H9 (cell line): ENCODE data around the gene SMIM1. TPM values are rescaled to one million over a fixed set of nuclear protein-coding genes. Genes with fewer than 3 reads are reported as not detected.

Source experiments
- DNase-seq: peaks from one replicate; pipeline ENCODE4 v3.0.0-alpha.2; 2017
- H2AFZ ChIP-seq: one replicate; pipeline ENCODE4 v1.6.1; 2013; ENCODE audit warnings: mild to moderate bottlenecking, low read length, control low read depth, moderate library complexity
- H2AK5ac ChIP-seq: 2 replicates; pipeline ENCODE4 v1.6.1; 2013; ENCODE audit warnings: low read length, control low read depth, mixed read lengths; ENCODE audit not compliant: insufficient read length
- H2BK120ac ChIP-seq: one replicate; pipeline ENCODE4 v1.6.1; 2013; ENCODE audit warnings: low read depth, mild to moderate bottlenecking, low read length, control low read depth, inconsistent platforms; ENCODE audit not compliant: poor library complexity, severe bottlenecking
- H2BK12ac ChIP-seq: 2 replicates; pipeline ENCODE4 v1.6.1; 2013; ENCODE audit warnings: low read length, control low read depth, mixed read lengths, low read depth; ENCODE audit not compliant: insufficient read length
- H2BK15ac ChIP-seq: 2 replicates; pipeline ENCODE4 v1.6.1; 2013; ENCODE audit warnings: low read depth, low read length, control low read depth
- H2BK20ac ChIP-seq: one replicate; pipeline ENCODE4 v1.6.1; 2013; ENCODE audit warnings: low read depth, mild to moderate bottlenecking, low read length, control low read depth, inconsistent platforms; ENCODE audit not compliant: poor library complexity, severe bottlenecking
- H2BK5ac ChIP-seq: 2 replicates; pipeline ENCODE4 v1.6.1; 2013; ENCODE audit warnings: low read length, control low read depth, mixed read lengths; ENCODE audit not compliant: insufficient read length
- H3K14ac ChIP-seq: 2 replicates; pipeline ENCODE4 v1.6.1; 2013; ENCODE audit warnings: low read length, control low read depth; ENCODE audit not compliant: insufficient read depth
- H3K18ac ChIP-seq: 2 replicates; pipeline ENCODE4 v1.6.1; 2013; ENCODE audit warnings: low read depth, mild to moderate bottlenecking, mixed read lengths, low read length, control low read depth; ENCODE audit not compliant: insufficient read length
- H3K23ac ChIP-seq: 2 replicates; pipeline ENCODE4 v1.6.1; 2013; ENCODE audit warnings: low read length, control low read depth, mixed read lengths, low read depth; ENCODE audit not compliant: insufficient read length
- H3K23me2 ChIP-seq: 2 replicates; pipeline ENCODE4 v1.6.1; 2013; ENCODE audit warnings: low read depth, mild to moderate bottlenecking, mixed read lengths, low read length, control low read depth; ENCODE audit not compliant: insufficient read length, poor library complexity, severe bottlenecking
- H3K27ac ChIP-seq: 2 replicates; pipeline ENCODE4 v1.5.1; 2013; ENCODE audit warnings: low read length, control low read depth, mixed read lengths, low read depth; ENCODE audit not compliant: insufficient read length
- H3K27me3 ChIP-seq: 2 replicates; pipeline ENCODE4 v1.6.1; 2013; ENCODE audit warnings: low read length, control low read depth, inconsistent platforms; ENCODE audit not compliant: insufficient read depth
- H3K4ac ChIP-seq: 2 replicates; pipeline ENCODE4 v1.6.1; 2013; ENCODE audit warnings: low read depth, mild to moderate bottlenecking, control low read depth, inconsistent platforms, low read length, moderate library complexity
- H3K4me1 ChIP-seq: 2 replicates; pipeline ENCODE4 v1.6.1; 2013; ENCODE audit warnings: low read length, control low read depth, inconsistent platforms; ENCODE audit not compliant: insufficient read depth
- H3K4me2 ChIP-seq: 2 replicates; pipeline ENCODE4 v1.6.1; 2013; ENCODE audit warnings: low read length, control low read depth, mixed read lengths; ENCODE audit not compliant: insufficient read length, insufficient read depth
- H3K56ac ChIP-seq: 2 replicates; pipeline ENCODE4 v1.6.1; 2013; ENCODE audit warnings: low read depth, mild to moderate bottlenecking, mixed read lengths, low read length, control low read depth; ENCODE audit not compliant: insufficient read length
- H3K79me1 ChIP-seq: 2 replicates; pipeline ENCODE4 v1.6.1; 2013; ENCODE audit warnings: low read depth, mild to moderate bottlenecking, moderate library complexity, low read length, control low read depth, inconsistent platforms; ENCODE audit not compliant: insufficient read depth, poor library complexity, severe bottlenecking
- H3K79me2 ChIP-seq: 2 replicates; pipeline ENCODE4 v1.6.1; 2013; ENCODE audit warnings: low read length, control low read depth, inconsistent platforms; ENCODE audit not compliant: insufficient read depth
- H3K9ac ChIP-seq: 2 replicates; pipeline ENCODE4 v1.6.1; 2013; ENCODE audit warnings: low read length, control low read depth, mixed read lengths; ENCODE audit not compliant: insufficient read length; ENCODE audit errors: extremely low read depth
- H3K9me3 ChIP-seq: one replicate; pipeline ENCODE4 v1.6.1; 2013; ENCODE audit warnings: low read depth, low read length, inconsistent platforms; ENCODE audit not compliant: control insufficient read depth
- H3T11ph ChIP-seq: one replicate; pipeline ENCODE4 v1.6.1; 2013; ENCODE audit warnings: mild to moderate bottlenecking, low read length, control low read depth, inconsistent platforms
- H4K20me1 ChIP-seq: one replicate; pipeline ENCODE4 v1.6.1; 2013; ENCODE audit not compliant: control insufficient read depth, insufficient read length, insufficient read depth
- H4K5ac ChIP-seq: 2 replicates; pipeline ENCODE4 v1.6.1; 2013; ENCODE audit warnings: low read depth, mild to moderate bottlenecking, mixed read lengths, low read length, control low read depth; ENCODE audit not compliant: insufficient read length
- H4K8ac ChIP-seq: replicated peaks from 2 replicates; pipeline ENCODE4 v1.6.1; 2013; ENCODE audit warnings: low read length, control low read depth, mixed read lengths, low read depth; ENCODE audit not compliant: insufficient read length
- H4K91ac ChIP-seq: 2 replicates; pipeline ENCODE4 v1.6.1; 2013; ENCODE audit warnings: low read depth, mild to moderate bottlenecking, moderate library complexity, mixed read lengths, low read length, control low read depth; ENCODE audit not compliant: insufficient read length
- H3K27ac Mint-ChIP-seq, 3 experiments: 2 replicates in 2 of 3; 3 replicates in 1 of 3; pipeline ENCODE4 v1.8.0; 2020 to 2021; ENCODE audit warnings: mixed read lengths in 3 of 3, mild to moderate bottlenecking in 1 of 3, moderate library complexity in 1 of 3
- H3K27me3 Mint-ChIP-seq: 2 replicates; pipeline ENCODE4 v1.8.0; 2021; ENCODE audit warnings: low read depth, mild to moderate bottlenecking, moderate library complexity, mixed read lengths
- H3K36me3 Mint-ChIP-seq, 3 experiments: 2 replicates in 2 of 3; 3 replicates in 1 of 3; pipeline ENCODE4 v1.8.0; 2020 to 2021; ENCODE audit warnings: low read depth in 3 of 3, mixed read lengths in 3 of 3; ENCODE audit not compliant: insufficient read depth in 1 of 3
- H3K4me1 Mint-ChIP-seq, 2 experiments: 2 replicates each; pipeline ENCODE4 v1.8.0; 2020; ENCODE audit warnings: mixed read lengths in 2 of 2
- H3K4me3 Mint-ChIP-seq, 2 experiments: 2 replicates in 1 of 2; 3 replicates in 1 of 2; pipeline ENCODE4 v1.8.0; 2020 to 2021; ENCODE audit warnings: mild to moderate bottlenecking in 2 of 2, mixed read lengths in 2 of 2, moderate library complexity in 1 of 2
- H3K9me3 Mint-ChIP-seq, 2 experiments: 2 replicates in 1 of 2; 3 replicates in 1 of 2; pipeline ENCODE4 v1.8.0; 2020; ENCODE audit warnings: mild to moderate bottlenecking in 2 of 2, mixed read lengths in 2 of 2, moderate library complexity in 1 of 2
- WGBS: extraction: QIAGEN DNeasy Blood & Tissue Kit; methylation state at CpG from one replicate; pipeline ENCODE4 v1.1.7; 2013; ENCODE audit warnings: missing lambda C conversion rate, low lambda C conversion rate, mixed read lengths; ENCODE audit not compliant: insufficient read length; ENCODE audit errors: extremely low coverage; 5-methylcytosine and 5-hydroxymethylcytosine counted together
- total RNA-seq: library from RNA; stranded (reverse); gene quantifications from 2 replicates; pipeline ENCODE4 v1.2.1, GENCODE V29; 2021
- TF ChIP-seq, protein P1 (sequence below): fragments of 200-600 bp; sonication (generic); conservative IDR thresholded peaks from 3 replicates; pipeline ENCODE4 v1.8.0; 2021; ENCODE audit warnings: antibody characterized with exemption, mild to moderate bottlenecking

The SMIM1 gene
- total RNA-seq, 1 experiment from 2014 or later: 5.3 TPM

GRCh38 chr1:3796215-3797061, 23.9 kb downstream of the SMIM1 start, which contains the start of gene LRRC47:
Gene LRRC47, minus strand, starts transcription at chr1:3796498. Its CDS starts 22 bp downstream, at chr1:3796476.
- no peak within 1 kb of the TSS for H3K27ac ChIP-seq
- DNase-seq: peak; percentile 90
- H3K23me2 ChIP-seq: peaks cover 6% of the 10 kb centered on the region
- Mint-ChIP-seq H3K36me3 (peaks cover 11 to 14% (median 13%) of the 10 kb centered on the region in 3 experiments), H3K27me3 (peaks cover 11% of the 10 kb centered on the region), H3K4me3 (peak within 1 kb of the TSS; percentile 85 to 91), H3K9me3 (peaks cover 12% of the 10 kb centered on the region in 2 experiments), H3K4me1 (peaks cover 35 to 47% of the 10 kb centered on the region in 2 experiments), H3K27ac (peak within 1 kb of the TSS; percentile 45 to 96 (median 86))
- H3K9me3 ChIP-seq: no peaks in the 10 kb centered on the region
- H4K5ac ChIP-seq: peak within 1 kb of the TSS; percentile 82
- H3K9ac ChIP-seq: peak within 1 kb of the TSS; percentile 86
- H2AFZ ChIP-seq: peak within 1 kb of the TSS; percentile 85
- no peak within 1 kb of the TSS for H2BK5ac ChIP-seq
- H4K20me1 ChIP-seq: no peaks in the 10 kb centered on the region
- H2BK12ac ChIP-seq: no peak within 1 kb of the TSS
- no CpG with 5 or more reads among the region's 60 CpGs for WGBS
- no peak within 1 kb of the TSS for H3T11ph ChIP-seq
- H3K4ac ChIP-seq: no peak within 1 kb of the TSS
- H3K79me2 ChIP-seq: peaks cover 14% of the 10 kb centered on the region; the same call in 1 of the 2 replicates
- H3K79me1 ChIP-seq: no peaks in the 10 kb centered on the region
- TF ChIP-seq, protein P1, sequence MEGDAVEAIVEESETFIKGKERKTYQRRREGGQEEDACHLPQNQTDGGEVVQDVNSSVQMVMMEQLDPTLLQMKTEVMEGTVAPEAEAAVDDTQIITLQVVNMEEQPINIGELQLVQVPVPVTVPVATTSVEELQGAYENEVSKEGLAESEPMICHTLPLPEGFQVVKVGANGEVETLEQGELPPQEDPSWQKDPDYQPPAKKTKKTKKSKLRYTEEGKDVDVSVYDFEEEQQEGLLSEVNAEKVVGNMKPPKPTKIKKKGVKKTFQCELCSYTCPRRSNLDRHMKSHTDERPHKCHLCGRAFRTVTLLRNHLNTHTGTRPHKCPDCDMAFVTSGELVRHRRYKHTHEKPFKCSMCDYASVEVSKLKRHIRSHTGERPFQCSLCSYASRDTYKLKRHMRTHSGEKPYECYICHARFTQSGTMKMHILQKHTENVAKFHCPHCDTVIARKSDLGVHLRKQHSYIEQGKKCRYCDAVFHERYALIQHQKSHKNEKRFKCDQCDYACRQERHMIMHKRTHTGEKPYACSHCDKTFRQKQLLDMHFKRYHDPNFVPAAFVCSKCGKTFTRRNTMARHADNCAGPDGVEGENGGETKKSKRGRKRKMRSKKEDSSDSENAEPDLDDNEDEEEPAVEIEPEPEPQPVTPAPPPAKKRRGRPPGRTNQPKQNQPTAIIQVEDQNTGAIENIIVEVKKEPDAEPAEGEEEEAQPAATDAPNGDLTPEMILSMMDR: no peak
- no peak within 1 kb of the TSS for H2BK120ac ChIP-seq
- peak within 1 kb of the TSS; percentile 64 for H3K14ac ChIP-seq
- no peak within 1 kb of the TSS for H2BK15ac ChIP-seq
- peak within 1 kb of the TSS; percentile 65 for H3K18ac ChIP-seq
- no peak within 1 kb of the TSS for H2AK5ac ChIP-seq
- H4K91ac ChIP-seq: no peak within 1 kb of the TSS
- no peak within 1 kb of the TSS for H3K23ac ChIP-seq
- H3K56ac ChIP-seq: no peak within 1 kb of the TSS
- H4K8ac ChIP-seq: no peak within 1 kb of the TSS
- peaks cover 11% of the 10 kb centered on the region; the same call in 1 of the 2 replicates for H3K4me1 ChIP-seq
- no peaks in the 10 kb centered on the region for H3K27me3 ChIP-seq
- peak within 1 kb of the TSS; percentile 92 for H3K4me2 ChIP-seq
- H2BK20ac ChIP-seq: no peak within 1 kb of the TSS
